Measurements from ENCODE around the gene GREM2. TPM values are rescaled to one million over a fixed set of nuclear protein-coding genes. Genes with fewer than 3 reads are reported as not detected.
A peak's percentile ranks its signal among the peaks of the same experiment; 100 is the strongest.

GREM2 gene
- total and polyA plus RNA-seq, 2 experiments from 2014 or later = 0.18 to 0.21 TPM

DNA sequence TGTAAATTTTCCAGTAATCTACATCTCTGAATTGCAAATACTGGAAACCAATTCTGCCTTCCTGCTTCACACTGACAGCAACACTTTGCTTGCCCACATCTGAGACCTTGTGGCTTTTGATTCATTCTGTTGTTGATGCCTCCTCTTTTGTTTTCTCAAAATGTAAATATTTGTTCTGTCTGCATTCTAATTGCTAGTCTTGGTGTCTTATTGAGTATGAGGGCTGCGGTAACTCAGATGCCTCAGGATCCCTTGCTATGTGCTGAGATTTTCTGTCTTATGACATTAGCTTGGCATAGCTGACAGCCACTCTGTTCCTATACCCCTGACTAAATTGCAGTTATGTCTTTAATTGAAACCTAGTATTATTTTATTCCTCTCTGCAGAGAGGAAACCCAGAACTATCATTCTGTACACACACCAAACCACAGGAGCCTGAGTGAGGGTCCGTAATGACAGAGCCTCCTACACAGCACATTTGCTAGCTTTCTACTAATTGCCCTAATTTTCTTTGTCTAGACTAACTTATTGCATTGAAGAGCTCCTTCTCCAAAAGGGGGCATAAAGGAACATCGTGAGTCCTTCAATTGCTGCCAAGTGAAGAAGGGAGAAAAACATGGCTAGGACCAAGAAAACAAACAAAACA lies 72.1 kb downstream of the GREM2 start:
- H3K9me3 Mint-ChIP-seq = no peaks in the 10 kb centered on the region
- DNase-seq (ENCODE audit: low spot score) = peak; percentile 23
- H3K27ac Mint-ChIP-seq = no peak overlapping the region
- H3K4me2 ChIP-seq = peak overlapping the region; percentile 69
- no peaks in the 10 kb centered on the region for H3K27me3 Mint-ChIP-seq (ENCODE audit: insufficient read depth, low read depth, poor library complexity)
- no peak overlapping the region for H2AFZ ChIP-seq
- H3K4me1 Mint-ChIP-seq = peaks cover 20% of the 10 kb centered on the region
- H3K4me3 ChIP-seq = peak overlapping the region; percentile 21
- no peaks in the 10 kb centered on the region for H3K36me3 Mint-ChIP-seq (ENCODE audit: low read depth)
- no peaks in the 10 kb centered on the region for H3K79me2 ChIP-seq (replicated peaks; ENCODE audit: insufficient read depth)
- H3F3A ChIP-seq (replicated peaks; ENCODE audit: low read depth) = no peaks in the 10 kb centered on the region
- H4K20me1 ChIP-seq (replicated peaks; ENCODE audit: insufficient read depth) = no peaks in the 10 kb centered on the region
- no peak overlapping the region for H3K27ac ChIP-seq (ENCODE audit: low read depth)
- H3K4me3 Mint-ChIP-seq = peak overlapping the region; percentile 18; the same call in 2 of the 3 replicates
- no peaks in the 10 kb centered on the region for H3K36me3 ChIP-seq (ENCODE audit: insufficient read depth)
- peak; percentile 65 for ATAC-seq
- peaks cover 16% of the 10 kb centered on the region for H3K4me1 ChIP-seq (ENCODE audit: insufficient read depth)
- no peaks in the 10 kb centered on the region for H3K27me3 ChIP-seq (ENCODE audit: insufficient read depth)
- H3K9me2 ChIP-seq (ENCODE audit: insufficient read depth) = peaks cover 18% of the 10 kb centered on the region
- TF ChIP-seq, protein P1, sequence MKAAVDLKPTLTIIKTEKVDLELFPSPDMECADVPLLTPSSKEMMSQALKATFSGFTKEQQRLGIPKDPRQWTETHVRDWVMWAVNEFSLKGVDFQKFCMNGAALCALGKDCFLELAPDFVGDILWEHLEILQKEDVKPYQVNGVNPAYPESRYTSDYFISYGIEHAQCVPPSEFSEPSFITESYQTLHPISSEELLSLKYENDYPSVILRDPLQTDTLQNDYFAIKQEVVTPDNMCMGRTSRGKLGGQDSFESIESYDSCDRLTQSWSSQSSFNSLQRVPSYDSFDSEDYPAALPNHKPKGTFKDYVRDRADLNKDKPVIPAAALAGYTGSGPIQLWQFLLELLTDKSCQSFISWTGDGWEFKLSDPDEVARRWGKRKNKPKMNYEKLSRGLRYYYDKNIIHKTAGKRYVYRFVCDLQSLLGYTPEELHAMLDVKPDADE (IDR thresholded peaks at IDR 0.05) = no peak
- TF ChIP-seq EZH2 (IDR thresholded peaks at IDR 0.05; ENCODE audit: low read depth, unreplicated experiment) = no peak
- TF ChIP-seq STAT1 (IDR thresholded peaks at IDR 0.05; ENCODE audit: unreplicated experiment) = no peak
- no peak for TF ChIP-seq EZH2phosphoT487 (IDR thresholded peaks at IDR 0.05; ENCODE audit: unreplicated experiment)
- TF ChIP-seq, protein P2, sequence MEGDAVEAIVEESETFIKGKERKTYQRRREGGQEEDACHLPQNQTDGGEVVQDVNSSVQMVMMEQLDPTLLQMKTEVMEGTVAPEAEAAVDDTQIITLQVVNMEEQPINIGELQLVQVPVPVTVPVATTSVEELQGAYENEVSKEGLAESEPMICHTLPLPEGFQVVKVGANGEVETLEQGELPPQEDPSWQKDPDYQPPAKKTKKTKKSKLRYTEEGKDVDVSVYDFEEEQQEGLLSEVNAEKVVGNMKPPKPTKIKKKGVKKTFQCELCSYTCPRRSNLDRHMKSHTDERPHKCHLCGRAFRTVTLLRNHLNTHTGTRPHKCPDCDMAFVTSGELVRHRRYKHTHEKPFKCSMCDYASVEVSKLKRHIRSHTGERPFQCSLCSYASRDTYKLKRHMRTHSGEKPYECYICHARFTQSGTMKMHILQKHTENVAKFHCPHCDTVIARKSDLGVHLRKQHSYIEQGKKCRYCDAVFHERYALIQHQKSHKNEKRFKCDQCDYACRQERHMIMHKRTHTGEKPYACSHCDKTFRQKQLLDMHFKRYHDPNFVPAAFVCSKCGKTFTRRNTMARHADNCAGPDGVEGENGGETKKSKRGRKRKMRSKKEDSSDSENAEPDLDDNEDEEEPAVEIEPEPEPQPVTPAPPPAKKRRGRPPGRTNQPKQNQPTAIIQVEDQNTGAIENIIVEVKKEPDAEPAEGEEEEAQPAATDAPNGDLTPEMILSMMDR (conservative IDR thresholded peaks at IDR 0.05; ENCODE audit: low read depth in 2 of 2) = peak in 1 of 2 experiments; percentile 9; a peak in 1 of 4 replicates
- TF ChIP-seq NANOG (IDR thresholded peaks at IDR 0.05; ENCODE audit: borderline replicate concordance) = peak; percentile 74
- TF ChIP-seq, protein P3, sequence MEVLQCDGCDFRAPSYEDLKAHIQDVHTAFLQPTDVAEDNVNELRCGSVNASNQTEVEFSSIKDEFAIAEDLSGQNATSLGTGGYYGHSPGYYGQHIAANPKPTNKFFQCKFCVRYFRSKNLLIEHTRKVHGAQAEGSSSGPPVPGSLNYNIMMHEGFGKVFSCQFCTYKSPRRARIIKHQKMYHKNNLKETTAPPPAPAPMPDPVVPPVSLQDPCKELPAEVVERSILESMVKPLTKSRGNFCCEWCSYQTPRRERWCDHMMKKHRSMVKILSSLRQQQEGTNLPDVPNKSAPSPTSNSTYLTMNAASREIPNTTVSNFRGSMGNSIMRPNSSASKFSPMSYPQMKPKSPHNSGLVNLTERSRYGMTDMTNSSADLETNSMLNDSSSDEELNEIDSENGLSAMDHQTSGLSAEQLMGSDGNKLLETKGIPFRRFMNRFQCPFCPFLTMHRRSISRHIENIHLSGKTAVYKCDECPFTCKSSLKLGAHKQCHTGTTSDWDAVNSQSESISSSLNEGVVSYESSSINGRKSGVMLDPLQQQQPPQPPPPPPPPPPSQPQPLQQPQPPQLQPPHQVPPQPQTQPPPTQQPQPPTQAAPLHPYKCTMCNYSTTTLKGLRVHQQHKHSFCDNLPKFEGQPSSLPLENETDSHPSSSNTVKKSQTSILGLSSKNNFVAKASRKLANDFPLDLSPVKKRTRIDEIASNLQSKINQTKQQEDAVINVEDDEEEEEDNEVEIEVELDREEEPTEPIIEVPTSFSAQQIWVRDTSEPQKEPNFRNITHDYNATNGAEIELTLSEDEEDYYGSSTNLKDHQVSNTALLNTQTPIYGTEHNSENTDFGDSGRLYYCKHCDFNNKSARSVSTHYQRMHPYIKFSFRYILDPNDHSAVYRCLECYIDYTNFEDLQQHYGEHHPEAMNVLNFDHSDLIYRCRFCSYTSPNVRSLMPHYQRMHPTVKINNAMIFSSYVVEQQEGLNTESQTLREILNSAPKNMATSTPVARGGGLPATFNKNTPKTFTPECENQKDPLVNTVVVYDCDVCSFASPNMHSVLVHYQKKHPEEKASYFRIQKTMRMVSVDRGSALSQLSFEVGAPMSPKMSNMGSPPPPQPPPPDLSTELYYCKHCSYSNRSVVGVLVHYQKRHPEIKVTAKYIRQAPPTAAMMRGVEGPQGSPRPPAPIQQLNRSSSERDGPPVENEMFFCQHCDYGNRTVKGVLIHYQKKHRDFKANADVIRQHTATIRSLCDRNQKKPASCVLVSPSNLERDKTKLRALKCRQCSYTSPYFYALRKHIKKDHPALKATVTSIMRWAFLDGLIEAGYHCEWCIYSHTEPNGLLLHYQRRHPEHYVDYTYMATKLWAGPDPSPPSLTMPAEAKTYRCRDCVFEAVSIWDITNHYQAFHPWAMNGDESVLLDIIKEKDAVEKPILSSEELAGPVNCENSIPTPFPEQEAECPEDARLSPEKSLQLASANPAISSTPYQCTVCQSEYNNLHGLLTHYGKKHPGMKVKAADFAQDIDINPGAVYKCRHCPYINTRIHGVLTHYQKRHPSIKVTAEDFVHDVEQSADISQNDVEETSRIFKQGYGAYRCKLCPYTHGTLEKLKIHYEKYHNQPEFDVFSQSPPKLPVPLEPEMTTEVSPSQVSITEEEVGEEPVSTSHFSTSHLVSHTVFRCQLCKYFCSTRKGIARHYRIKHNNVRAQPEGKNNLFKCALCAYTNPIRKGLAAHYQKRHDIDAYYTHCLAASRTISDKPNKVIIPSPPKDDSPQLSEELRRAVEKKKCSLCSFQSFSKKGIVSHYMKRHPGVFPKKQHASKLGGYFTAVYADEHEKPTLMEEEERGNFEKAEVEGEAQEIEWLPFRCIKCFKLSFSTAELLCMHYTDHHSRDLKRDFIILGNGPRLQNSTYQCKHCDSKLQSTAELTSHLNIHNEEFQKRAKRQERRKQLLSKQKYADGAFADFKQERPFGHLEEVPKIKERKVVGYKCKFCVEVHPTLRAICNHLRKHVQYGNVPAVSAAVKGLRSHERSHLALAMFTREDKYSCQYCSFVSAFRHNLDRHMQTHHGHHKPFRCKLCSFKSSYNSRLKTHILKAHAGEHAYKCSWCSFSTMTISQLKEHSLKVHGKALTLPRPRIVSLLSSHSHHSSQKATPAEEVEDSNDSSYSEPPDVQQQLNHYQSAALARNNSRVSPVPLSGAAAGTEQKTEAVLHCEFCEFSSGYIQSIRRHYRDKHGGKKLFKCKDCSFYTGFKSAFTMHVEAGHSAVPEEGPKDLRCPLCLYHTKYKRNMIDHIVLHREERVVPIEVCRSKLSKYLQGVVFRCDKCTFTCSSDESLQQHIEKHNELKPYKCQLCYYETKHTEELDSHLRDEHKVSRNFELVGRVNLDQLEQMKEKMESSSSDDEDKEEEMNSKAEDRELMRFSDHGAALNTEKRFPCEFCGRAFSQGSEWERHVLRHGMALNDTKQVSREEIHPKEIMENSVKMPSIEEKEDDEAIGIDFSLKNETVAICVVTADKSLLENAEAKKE (CRISPR knock-in tag; IDR thresholded peaks at IDR 0.05) = no peak
- TF ChIP-seq, protein P4, sequence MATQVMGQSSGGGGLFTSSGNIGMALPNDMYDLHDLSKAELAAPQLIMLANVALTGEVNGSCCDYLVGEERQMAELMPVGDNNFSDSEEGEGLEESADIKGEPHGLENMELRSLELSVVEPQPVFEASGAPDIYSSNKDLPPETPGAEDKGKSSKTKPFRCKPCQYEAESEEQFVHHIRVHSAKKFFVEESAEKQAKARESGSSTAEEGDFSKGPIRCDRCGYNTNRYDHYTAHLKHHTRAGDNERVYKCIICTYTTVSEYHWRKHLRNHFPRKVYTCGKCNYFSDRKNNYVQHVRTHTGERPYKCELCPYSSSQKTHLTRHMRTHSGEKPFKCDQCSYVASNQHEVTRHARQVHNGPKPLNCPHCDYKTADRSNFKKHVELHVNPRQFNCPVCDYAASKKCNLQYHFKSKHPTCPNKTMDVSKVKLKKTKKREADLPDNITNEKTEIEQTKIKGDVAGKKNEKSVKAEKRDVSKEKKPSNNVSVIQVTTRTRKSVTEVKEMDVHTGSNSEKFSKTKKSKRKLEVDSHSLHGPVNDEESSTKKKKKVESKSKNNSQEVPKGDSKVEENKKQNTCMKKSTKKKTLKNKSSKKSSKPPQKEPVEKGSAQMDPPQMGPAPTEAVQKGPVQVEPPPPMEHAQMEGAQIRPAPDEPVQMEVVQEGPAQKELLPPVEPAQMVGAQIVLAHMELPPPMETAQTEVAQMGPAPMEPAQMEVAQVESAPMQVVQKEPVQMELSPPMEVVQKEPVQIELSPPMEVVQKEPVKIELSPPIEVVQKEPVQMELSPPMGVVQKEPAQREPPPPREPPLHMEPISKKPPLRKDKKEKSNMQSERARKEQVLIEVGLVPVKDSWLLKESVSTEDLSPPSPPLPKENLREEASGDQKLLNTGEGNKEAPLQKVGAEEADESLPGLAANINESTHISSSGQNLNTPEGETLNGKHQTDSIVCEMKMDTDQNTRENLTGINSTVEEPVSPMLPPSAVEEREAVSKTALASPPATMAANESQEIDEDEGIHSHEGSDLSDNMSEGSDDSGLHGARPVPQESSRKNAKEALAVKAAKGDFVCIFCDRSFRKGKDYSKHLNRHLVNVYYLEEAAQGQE (IDR thresholded peaks at IDR 0.05; ENCODE audit: unreplicated experiment) = no peak
- TF ChIP-seq JUNB (IDR thresholded peaks at IDR 0.05; ENCODE audit: unreplicated experiment) = no peak
- no peak for TF ChIP-seq CREB1 (CRISPR knock-in tag; IDR thresholded peaks at IDR 0.05; ENCODE audit: low read depth)
- no peak for TF ChIP-seq ZNF114 (CRISPR knock-in tag; IDR thresholded peaks at IDR 0.05)
- TF ChIP-seq ZNF331 (CRISPR knock-in tag; IDR thresholded peaks at IDR 0.05; ENCODE audit: low read depth) = no peak
